ENCODE results near the gene GJD3. TPM values are rescaled to one million over a fixed set of nuclear protein-coding genes. Genes with fewer than 3 reads are reported as not detected.

Gene GJD3
- total RNA-seq, 2 donors from 2014 or later, result not detected

DNA sequence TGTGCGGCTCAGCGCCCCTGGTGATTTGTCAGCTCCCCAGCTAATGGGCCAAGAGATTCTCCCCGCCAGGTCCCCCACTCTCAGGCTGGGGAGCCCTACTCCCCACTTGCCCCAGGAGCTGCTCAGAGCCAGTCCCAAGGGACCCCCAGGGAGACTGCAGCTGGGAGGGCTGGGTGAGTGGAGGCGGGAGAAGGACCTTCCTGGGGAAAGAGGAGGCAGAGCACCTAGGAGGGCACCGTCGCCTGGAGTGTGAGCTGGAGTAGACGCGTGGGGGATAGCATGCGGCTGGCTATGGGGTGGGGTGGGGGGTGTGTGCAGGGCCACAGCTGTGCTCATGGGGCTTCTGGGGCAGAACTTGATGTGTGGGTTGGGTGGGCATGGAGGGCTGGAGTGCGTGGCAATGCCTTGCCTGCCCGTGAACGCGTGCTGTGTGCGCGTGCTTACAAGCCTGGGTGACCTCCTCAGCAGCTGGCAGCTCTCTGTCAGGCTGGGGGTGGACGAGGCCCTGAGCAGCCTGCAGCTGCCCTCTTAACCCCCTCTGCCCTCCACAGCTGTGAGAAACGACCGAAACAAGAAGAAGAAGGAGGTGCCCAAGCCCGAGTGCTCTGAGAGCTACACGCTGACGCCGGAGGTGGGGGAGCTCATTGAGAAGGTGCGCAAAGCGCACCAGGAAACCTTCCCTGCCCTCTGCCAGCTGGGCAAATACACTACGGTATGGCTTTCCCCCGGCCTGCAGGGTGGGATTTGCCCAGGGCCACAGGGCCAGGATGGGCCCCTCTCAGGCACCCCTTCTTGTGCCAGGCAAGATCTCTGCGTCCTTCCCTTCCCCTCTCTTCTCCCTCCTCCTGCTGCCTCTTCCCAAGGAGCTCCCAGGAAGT, 12.9 kb downstream of the GJD3 start:
- Mint-ChIP-seq H3K36me3 (ENCODE audit: low read depth) (peaks cover 43% of the 10 kb centered on the region), H3K4me3 (no peak overlapping the region), H3K27me3 (ENCODE audit: insufficient read depth) (no peaks in the 10 kb centered on the region), H3K9me3 (no peaks in the 10 kb centered on the region), H3K4me1 (peaks cover 34% of the 10 kb centered on the region), H3K27ac (no peak overlapping the region)
- H3K9me3 ChIP-seq (ENCODE audit: control insufficient read depth, low read length), result no peaks in the 10 kb centered on the region
- DNase-seq, result peak; percentile 63
- no peak overlapping the region for H3K4me3 ChIP-seq (ENCODE audit: low read length)
- peaks cover 2% of the 10 kb centered on the region for H3K4me1 ChIP-seq (ENCODE audit: control insufficient read depth, insufficient read depth, low read length)
- peak overlapping the region; percentile 97 for H3K27ac ChIP-seq (ENCODE audit: low read depth, low read length)
- TF ChIP-seq, protein P1, sequence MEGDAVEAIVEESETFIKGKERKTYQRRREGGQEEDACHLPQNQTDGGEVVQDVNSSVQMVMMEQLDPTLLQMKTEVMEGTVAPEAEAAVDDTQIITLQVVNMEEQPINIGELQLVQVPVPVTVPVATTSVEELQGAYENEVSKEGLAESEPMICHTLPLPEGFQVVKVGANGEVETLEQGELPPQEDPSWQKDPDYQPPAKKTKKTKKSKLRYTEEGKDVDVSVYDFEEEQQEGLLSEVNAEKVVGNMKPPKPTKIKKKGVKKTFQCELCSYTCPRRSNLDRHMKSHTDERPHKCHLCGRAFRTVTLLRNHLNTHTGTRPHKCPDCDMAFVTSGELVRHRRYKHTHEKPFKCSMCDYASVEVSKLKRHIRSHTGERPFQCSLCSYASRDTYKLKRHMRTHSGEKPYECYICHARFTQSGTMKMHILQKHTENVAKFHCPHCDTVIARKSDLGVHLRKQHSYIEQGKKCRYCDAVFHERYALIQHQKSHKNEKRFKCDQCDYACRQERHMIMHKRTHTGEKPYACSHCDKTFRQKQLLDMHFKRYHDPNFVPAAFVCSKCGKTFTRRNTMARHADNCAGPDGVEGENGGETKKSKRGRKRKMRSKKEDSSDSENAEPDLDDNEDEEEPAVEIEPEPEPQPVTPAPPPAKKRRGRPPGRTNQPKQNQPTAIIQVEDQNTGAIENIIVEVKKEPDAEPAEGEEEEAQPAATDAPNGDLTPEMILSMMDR (conservative IDR thresholded peaks at IDR 0.05), result no peak
- H3K36me3 ChIP-seq (ENCODE audit: control insufficient read depth, insufficient read depth, low read length), result peaks cover 54% of the 10 kb centered on the region
- no peak overlapping the region for H3K9ac ChIP-seq (ENCODE audit: extremely low read depth, low read length, poor library complexity, severe bottlenecking)
- H3K27me3 ChIP-seq (ENCODE audit: control insufficient read depth, insufficient read depth, low read length, poor library complexity, severe bottlenecking), result no peaks in the 10 kb centered on the region
- WGBS, 2 experiments (ENCODE audit: insufficient coverage in 1 of 2, insufficient read length in 1 of 2), result 77 to 89% methylated on average over 16 to 27 of the region's 27 CpGs

- Mint-ChIP-seq H3K4me3 (no peak overlapping the region), H3K27ac (no peak overlapping the region), H3K36me3 (ENCODE audit: low read depth) (peaks cover 43% of the 10 kb centered on the region), H3K4me1 (peaks cover 40% of the 10 kb centered on the region), H3K9me3 (no peaks in the 10 kb centered on the region), H3K27me3 (ENCODE audit: insufficient read depth) (no peaks in the 10 kb centered on the region)
- TF ChIP-seq, protein P1 (conservative IDR thresholded peaks at IDR 0.05), result no peak
- Histone ChIP-seq H3K27me3 (ENCODE audit: control insufficient read depth, insufficient read depth, low read length, poor library complexity, severe bottlenecking) (no peaks in the 10 kb centered on the region), H3K9ac (ENCODE audit: extremely low read depth, low read length, poor library complexity, severe bottlenecking) (peak overlapping the region; percentile 20), H3K4me3 (ENCODE audit: low read length) (no peak overlapping the region), H3K27ac (ENCODE audit: low read depth, low read length) (peak overlapping the region; percentile 97), H3K9me3 (ENCODE audit: control insufficient read depth, low read length) (no peaks in the 10 kb centered on the region), H3K36me3 (ENCODE audit: control insufficient read depth, insufficient read depth, low read length) (peaks cover 48% of the 10 kb centered on the region), H3K4me1 (ENCODE audit: control insufficient read depth, insufficient read depth, low read length) (peaks cover 8% of the 10 kb centered on the region)
- WGBS, 2 experiments (ENCODE audit: insufficient coverage in 1 of 2, insufficient read length in 1 of 2), result 33 to 50% methylated on average over 5 to 15 of the region's 17 CpGs
- DNase-seq, result peak; percentile 62
Observed at GRCh38 chr17:40350689-40351358, 13.7 kb downstream of the GJD3 start.

DNA sequence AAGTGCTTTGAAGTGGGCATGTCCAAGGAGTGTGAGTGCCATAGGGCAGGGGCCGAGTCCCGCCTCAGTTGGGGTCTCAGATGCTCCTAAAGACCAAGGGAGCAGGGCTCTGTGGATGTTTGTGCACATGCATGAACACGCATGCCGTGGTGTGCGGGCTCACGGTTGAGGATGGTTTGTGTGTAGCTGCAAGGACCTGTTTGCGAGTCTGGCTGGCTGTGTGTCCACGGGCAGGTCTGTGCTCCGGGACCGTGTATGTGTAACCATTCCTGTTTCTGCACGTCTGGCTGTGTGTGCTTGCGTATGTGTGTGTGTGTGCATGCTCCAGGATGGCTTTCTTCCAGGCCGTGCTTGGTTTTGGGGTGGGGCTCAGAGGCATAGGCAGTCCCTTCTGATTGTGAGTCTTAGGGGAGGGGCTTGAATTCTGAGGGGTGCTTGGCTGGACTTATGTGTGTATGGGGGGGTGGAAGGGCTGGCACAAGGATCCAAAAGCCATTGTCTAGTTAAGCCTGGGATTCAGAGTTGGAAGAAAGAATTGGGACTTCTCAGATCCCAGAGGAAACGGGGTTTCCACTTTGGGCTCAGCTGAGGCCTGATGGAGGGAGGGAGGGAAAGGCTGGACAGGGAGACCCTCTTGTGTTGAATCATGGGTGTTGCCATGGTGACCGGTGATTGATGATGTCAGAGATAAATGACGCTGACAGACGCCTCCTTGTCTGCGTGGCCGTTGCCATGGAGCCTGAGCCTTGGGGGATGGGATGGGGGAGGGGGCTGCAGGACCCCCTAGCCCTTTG, 14.4 kb downstream of the GJD3 start:
- H3K27me3 Mint-ChIP-seq (ENCODE audit: insufficient read depth), result no peaks in the 10 kb centered on the region
- peak overlapping the region; percentile 20 for H3K9ac ChIP-seq (ENCODE audit: extremely low read depth, low read length, poor library complexity, severe bottlenecking)
- WGBS, 2 experiments (ENCODE audit: insufficient coverage in 1 of 2, insufficient read length in 1 of 2), result 82 to 87% methylated on average over 11 to 19 of the region's 19 CpGs

More for the DNA sequence above, 14.4 kb downstream of the GJD3 start:
- Mint-ChIP-seq H3K4me3 (no peak overlapping the region), H3K27ac (peak overlapping the region; percentile 87), H3K9me3 (no peaks in the 10 kb centered on the region), H3K4me1 (peaks cover 42% of the 10 kb centered on the region), H3K36me3 (ENCODE audit: low read depth) (peaks cover 37% of the 10 kb centered on the region)
- H3K9me3 ChIP-seq (ENCODE audit: control insufficient read depth, low read length), result no peaks in the 10 kb centered on the region
- H3K36me3 ChIP-seq (ENCODE audit: control insufficient read depth, insufficient read depth, low read length), result peaks cover 42% of the 10 kb centered on the region
- no peak overlapping the region for H3K4me3 ChIP-seq (ENCODE audit: low read length)
- peak; percentile 71 for DNase-seq
- H3K4me1 ChIP-seq (ENCODE audit: control insufficient read depth, insufficient read depth, low read length), result peaks cover 8% of the 10 kb centered on the region
- peak overlapping the region; percentile 97 for H3K27ac ChIP-seq (ENCODE audit: low read depth, low read length)
- TF ChIP-seq, protein P1 (conservative IDR thresholded peaks at IDR 0.05), result no peak
- H3K27me3 ChIP-seq (ENCODE audit: control insufficient read depth, insufficient read depth, low read length, poor library complexity, severe bottlenecking), result no peaks in the 10 kb centered on the region
